GM19467 (cell line): Measurements from ENCODE around the gene RAB9A.
"Not testable (repeated sequence)": the region's sequence is repeated elsewhere in the genome, so short reads cannot be mapped to it uniquely, and the experiment has no call there.

Experiments
- ATAC-seq: cut with Tn5 transposase; IDR thresholded peaks from one replicate; pipeline ENCODE4 v1.9.1; 2021; ENCODE audit warnings: mild to moderate bottlenecking, moderate library complexity; ENCODE audit not compliant: unreplicated experiment

Gene RAB9A

DNA sequence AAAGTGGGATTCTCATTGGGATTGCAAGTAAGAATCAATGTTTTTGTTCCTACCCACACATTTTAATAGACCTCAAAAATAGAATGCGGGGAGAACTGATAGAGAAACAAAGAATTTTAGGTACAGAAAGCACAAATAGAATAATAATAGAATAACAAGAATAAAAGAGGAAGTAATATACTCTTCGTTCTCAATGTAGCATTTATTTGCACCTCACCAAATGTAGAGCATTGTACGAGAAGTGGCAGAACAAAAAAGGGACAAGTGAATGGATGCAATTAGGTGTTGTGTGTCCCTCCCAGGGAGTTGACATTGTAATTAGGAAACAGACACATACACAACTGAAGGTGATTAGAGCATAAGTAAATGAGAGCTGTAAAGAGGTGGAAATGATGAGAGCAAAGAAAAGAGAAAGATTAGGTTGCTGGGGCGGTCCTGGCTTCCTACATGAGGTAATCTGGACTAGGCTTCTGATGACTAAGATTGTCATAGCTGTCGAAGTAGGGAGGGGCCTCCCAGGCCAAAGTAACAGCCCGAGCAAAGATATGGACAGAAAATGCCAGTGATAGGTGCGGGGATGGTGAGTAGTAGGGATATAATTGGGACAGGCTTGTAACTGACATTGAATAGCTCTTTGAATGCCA lies 10.4 kb downstream of the RAB9A start:
- ATAC-seq: peak; percentile 42

DNA sequence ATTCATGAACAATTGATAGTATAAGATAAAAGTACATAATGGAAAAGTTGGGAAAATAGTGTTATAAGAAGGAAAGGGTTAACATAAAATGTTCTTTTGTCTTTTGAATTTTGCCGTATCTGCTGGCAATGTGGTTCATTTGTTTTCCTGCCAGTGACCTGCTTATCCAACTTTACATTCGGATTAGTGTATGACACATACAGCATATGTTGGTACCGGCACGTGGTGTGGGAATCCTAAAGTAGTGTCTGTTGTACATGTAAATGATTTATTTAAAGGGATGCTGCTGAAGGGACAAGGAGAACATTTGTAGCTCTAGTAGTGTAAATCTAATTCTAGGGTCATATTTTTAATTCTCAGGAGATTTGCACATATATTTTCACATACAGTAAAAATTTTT lies 11.5 kb downstream of the RAB9A start:
- ATAC-seq: no peak

- ATAC-seq: no peak
Measured at GRCh38 chrX:13702111-13702789, 13.3 kb downstream of the RAB9A start.

DNA sequence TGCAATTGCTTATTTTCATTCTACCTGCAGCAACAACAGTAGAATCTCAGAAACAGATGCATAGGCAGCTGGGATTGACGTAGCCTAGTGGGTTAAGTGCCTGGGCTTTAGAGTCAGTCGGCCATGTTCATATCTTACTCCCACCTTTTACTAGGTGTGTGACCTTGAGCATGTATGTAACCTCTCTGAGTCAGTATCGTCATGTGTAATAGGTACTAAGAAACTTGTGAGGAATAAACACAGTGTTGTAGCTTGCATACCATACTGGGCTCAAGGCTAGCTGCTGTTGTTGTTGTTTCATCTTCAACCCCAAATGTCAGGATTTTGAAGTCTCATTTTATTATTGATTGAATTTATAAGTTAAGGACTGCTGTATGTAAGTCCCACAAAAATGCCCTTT lies 14.2 kb downstream of the RAB9A start:
- ATAC-seq: no peak

GRCh38 chrX:13703589-13703988 lies 14.7 kb downstream of the RAB9A start:
- no peak for ATAC-seq

- no peak for ATAC-seq
Measured at GRCh38 chrX:13711141-13711540, 22.2 kb downstream of the RAB9A start.

GRCh38 chrX:13716455-13716854 lies 27.5 kb downstream of the RAB9A start:
- no peak for ATAC-seq

DNA sequence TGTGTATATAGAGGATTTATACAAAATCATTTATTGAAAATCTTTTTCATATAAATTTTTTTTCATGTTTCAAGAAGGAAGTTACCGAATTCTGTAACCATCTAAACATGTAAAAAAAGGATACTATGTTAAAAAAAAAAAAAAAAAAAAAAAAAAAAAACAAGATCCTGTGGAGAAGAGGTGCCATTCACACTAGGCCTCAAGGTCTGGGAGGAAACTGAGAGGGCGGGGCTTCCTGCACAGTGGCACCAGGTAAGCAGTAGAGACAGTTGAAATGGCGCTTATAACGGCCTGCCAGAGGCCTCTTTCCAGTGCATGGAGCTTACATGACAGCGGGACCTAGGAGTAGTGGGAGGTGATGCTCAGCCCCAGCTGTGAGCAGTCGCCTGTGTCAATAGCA lies 28.0 kb downstream of the RAB9A start:
- no peak for ATAC-seq

- no peak for ATAC-seq
Measured at GRCh38 chrX:13717700-13718472, 29.0 kb downstream of the RAB9A start.

DNA sequence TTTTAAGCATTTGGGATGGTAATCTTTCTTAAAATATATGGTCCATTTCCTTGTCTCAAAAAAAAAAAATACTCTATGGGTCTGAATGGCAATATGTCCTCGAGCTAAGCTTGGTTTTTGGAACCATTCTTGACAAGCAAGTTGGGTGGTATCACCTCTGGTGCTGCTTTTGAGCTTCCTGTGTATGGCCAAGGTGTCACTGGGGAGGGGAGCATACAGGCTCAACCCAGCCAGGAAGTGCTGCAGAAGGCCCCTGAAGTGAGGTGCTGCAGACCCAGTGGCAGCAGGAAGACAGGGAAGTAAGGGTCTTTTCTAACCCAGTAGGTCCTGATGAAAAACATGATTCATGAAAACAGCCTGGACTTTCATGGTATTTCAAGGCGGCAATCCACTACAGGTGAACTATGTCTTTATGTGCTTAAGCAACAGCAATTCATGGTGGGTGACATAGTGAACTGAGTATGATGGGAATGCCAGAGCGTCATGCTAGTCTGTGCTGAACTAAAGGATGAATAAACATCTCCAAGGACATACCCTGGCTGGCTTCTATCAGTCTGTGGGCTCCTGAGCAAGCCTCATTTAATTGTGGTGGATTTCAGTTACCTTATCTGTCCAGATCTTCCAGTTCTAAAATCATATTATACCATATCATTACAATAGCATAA lies 30.4 kb downstream of the RAB9A start:
- no peak for ATAC-seq

- ATAC-seq: no peak
Measured at GRCh38 chrX:13721371-13721770, 32.4 kb downstream of the RAB9A start.

DNA sequence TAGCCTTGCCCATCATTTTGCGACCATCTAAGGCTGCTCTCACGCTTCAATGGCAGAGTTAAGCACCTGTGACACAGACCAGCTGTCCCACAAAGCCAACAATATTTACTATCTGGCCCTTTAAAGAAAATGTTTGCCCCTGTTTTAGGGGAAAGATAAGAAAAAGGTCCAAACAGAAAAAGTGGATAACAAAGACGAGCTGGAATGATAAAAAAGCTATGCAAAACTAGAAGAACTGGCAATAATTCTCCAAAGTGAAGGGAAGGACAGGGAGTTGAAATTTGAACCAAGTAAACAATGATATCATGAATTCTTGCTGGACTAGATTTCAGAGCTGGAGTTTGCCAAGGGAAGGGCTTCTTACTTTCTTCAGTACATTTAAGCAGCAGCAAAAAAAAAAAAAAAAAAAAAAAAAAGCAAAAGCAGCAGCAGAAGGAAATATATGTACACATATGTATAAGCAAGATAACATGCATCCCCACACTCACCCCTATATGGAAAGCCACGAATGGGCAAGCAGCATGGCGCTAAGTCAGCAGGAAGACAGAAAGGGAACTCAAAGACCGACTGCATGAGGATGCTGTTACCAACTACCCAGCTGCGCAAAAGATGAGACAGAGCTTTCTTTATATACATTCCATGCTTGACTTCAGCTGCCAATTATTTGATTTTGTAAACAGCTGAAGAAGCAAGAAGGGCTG lies 33.0 kb downstream of the RAB9A start:
- no peak for ATAC-seq

GRCh38 chrX:13724878-13725277 lies 36.0 kb downstream of the RAB9A start:
- ATAC-seq: not testable (repeated sequence)

DNA sequence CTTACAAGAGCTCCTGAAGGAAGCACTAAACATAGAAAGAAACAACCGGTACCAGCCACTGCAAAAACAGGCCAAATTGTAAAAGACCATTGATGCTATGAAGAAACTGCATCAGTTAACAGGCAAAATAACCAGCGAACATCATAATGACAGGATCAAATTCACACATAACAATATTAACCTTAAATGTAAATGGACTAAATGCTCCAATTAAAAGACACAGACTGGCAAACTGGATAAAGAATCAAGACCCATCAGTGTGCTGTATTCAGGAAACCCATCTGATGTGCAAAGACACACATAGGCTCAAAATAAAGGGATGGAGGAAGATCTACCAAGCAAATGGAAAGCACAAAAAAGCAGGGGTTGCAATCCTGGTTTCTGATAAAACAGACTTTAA lies 37.7 kb downstream of the RAB9A start:
- not testable (repeated sequence) for ATAC-seq

DNA sequence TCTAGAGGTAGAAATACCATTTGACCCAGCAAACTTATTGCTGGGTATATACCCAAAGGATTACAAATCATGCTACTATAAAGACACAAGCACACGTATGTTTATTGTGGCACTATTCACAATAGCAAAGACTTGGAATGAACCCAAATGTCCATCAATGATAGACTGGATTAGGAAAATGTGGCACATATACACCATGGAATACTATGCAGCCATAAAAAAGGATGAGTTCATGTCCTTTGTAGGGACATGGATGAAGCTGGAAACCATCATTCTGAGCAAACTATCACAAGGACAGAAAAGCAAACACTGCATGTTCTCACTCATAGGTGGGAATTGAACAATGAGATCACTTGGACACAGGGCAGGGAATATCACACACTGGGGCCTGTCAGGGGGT lies 41.6 kb downstream of the RAB9A start:
- not testable (repeated sequence) for ATAC-seq

- ATAC-seq: no peak
Measured at GRCh38 chrX:13732246-13733067, 43.5 kb downstream of the RAB9A start.

DNA sequence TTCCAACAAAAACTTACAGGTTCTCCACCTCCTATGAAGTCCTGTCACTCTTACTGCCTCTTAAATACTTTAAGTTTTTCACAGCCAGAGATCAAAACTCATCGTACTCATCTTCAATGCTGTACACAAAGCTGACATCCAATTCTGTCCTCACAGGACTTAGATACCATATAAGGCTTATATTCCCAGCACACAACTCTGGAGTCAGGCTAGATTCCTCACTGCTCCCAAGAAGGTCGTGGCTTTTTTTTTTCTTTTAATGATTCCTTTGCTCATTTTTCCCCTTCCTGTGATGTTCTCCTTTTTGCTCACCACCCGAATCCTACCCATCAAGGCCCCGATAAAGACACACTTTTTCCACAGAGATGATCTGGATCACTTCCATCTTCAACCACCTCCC lies 44.6 kb downstream of the RAB9A start:
- no peak for ATAC-seq

GRCh38 chrX:13734278-13735172 lies 45.6 kb downstream of the RAB9A start, which contains the start of the genes OFD1 and TRAPPC2:
Gene OFD1 (plus strand): TSS chrX:13734748. CDS start chrX:13735072, 324 bp downstream.
Gene TRAPPC2 (minus strand): TSS chrX:13734620. CDS start chrX:13719963, 14,657 bp downstream.
- ATAC-seq: peak; percentile 91

DNA sequence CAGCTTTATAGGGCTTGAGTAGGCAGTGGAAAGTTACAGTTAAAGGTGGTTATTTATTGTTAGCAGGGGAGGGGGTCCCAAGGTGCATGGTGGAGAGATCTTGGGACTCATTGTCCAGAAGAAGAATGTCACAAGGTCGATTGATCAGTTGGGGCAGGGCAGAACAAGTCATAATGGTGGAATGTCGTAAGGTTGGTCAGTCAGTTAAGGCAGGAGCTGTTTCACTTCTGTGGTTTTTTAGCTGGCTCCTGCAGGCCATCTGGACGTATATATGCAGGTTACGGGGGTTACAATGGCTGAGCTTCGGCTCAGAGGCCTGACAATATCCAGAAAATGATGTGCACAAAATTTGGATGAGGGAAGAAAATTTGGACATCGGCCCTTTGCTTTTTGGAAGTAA lies 52.8 kb downstream of the RAB9A start:
- no peak for ATAC-seq
